Measurements from ENCODE around the gene THADA.

GRCh38 chr2:43193652-43194120 is 402.2 kb downstream of the THADA start:
- TF ChIP-seq, protein P1, sequence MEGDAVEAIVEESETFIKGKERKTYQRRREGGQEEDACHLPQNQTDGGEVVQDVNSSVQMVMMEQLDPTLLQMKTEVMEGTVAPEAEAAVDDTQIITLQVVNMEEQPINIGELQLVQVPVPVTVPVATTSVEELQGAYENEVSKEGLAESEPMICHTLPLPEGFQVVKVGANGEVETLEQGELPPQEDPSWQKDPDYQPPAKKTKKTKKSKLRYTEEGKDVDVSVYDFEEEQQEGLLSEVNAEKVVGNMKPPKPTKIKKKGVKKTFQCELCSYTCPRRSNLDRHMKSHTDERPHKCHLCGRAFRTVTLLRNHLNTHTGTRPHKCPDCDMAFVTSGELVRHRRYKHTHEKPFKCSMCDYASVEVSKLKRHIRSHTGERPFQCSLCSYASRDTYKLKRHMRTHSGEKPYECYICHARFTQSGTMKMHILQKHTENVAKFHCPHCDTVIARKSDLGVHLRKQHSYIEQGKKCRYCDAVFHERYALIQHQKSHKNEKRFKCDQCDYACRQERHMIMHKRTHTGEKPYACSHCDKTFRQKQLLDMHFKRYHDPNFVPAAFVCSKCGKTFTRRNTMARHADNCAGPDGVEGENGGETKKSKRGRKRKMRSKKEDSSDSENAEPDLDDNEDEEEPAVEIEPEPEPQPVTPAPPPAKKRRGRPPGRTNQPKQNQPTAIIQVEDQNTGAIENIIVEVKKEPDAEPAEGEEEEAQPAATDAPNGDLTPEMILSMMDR (IDR thresholded peaks at IDR 0.05 in 8 of 11, conservative IDR thresholded peaks at IDR 0.05 in 3 of 11) = no peak
- no peak for TF ChIP-seq POLR2AphosphoS5 (IDR thresholded peaks at IDR 0.05)
